BLaER1 treated with 17β-estradiol and CSF1 and Interleukin-3, amounts not matched to agents 10 nM and 100 nM (cell line): ENCODE data around the gene IFT88.

ENCODE experiments used
- H3K27ac ChIP-seq, 11 experiments: shearing (Covaris generic); formaldehyde crosslinking; 2 replicates each; pipeline ENCODE4 v1.8.1; 2022
- H3K27me3 ChIP-seq, 11 experiments: shearing (Covaris generic); formaldehyde crosslinking; 2 replicates each; pipeline ENCODE4 v1.8.1; 2022
- H3K36me3 ChIP-seq, 11 experiments: shearing (Covaris generic); formaldehyde crosslinking; 2 replicates each; pipeline ENCODE4 v1.8.1; 2022
- H3K4me1 ChIP-seq, 10 experiments: shearing (Covaris generic); formaldehyde crosslinking; 2 replicates each; pipeline ENCODE4 v1.8.1; 2022
- H3K4me2 ChIP-seq, 11 experiments: shearing (Covaris generic); formaldehyde crosslinking; 2 replicates each; pipeline ENCODE4 v1.8.1; 2022
- H3K4me3 ChIP-seq, 10 experiments: shearing (Covaris generic); formaldehyde crosslinking; 2 replicates each; pipeline ENCODE4 v1.8.1; 2022
- H3K9ac ChIP-seq, 11 experiments: shearing (Covaris generic); formaldehyde crosslinking; 2 replicates each; pipeline ENCODE4 v1.8.1; 2022
- H3K9me3 ChIP-seq, 11 experiments: shearing (Covaris generic); formaldehyde crosslinking; replicated peaks in 1 of 11; 2 replicates each; pipeline ENCODE4 v1.8.1; 2022
- H4K20me1 ChIP-seq, 11 experiments: shearing (Covaris generic); formaldehyde crosslinking; 2 replicates each; pipeline ENCODE4 v1.8.1; 2022
- Cebpa-rat ChIP-seq, 11 experiments: shearing (Covaris generic); IDR thresholded peaks; 2 replicates each; pipeline ENCODE4 v1.8.1; 2022

Gene IFT88

DNA sequence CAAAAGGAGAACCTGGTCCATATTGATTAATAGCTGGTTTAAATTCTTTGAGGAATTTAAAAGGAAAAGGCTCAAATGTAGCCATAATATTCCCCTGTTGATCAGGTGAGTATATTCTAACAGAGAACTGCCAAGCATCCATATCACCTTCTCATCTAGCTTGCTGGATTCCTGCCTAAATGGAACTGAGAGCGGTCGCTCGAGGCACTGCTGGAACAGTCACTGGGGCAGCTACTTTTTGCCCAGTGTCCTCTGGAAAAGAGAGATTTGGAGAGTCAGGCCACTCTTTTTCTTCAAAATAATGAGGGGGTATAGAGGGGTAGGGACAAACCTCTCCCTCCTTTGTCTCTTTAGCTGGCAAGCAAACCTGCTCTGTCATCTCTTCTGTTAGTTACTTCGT is 117.1 kb downstream of the IFT88 start:
- no peak overlapping the region for H3K9ac ChIP-seq
- TF ChIP-seq Cebpa-rat (IDR thresholded peaks at IDR 0.05) = no peak

DNA sequence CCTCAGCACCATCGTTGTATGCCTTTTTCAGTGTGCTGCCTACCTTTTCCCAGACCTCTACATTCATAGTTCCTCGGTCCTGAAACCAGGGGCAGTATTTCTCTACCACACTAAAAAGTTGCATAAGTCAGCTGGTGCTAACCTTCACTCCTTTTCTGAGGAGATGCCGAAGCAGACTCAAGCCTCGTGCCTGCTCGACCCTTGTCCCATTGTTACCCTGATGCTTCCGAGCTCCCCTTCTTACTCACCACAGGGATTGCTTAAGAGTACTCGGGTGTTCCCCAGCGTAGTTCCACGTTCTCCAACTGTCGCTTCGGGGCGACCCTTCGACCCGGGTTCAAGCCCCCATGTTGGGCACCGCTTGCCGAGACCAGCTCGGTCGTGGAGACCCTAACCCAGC is 117.6 kb downstream of the IFT88 start:
- H3K27ac ChIP-seq = no peak overlapping the region
- peaks cover 0 to 4% (median 0%) of the 10 kb centered on the region in 11 experiments; a peak in 1 of 22 replicates for H3K36me3 ChIP-seq
- no peak overlapping the region for H3K9ac ChIP-seq
- no peak overlapping the region for H3K4me3 ChIP-seq
- no peak for TF ChIP-seq Cebpa-rat (IDR thresholded peaks at IDR 0.05)
- no peaks in the 10 kb centered on the region for H3K4me1 ChIP-seq
- no peaks in the 10 kb centered on the region for H3K27me3 ChIP-seq
- no peaks in the 10 kb centered on the region for H3K9me3 ChIP-seq
- H4K20me1 ChIP-seq = no peaks in the 10 kb centered on the region
- H3K4me2 ChIP-seq = no peak overlapping the region

More for the DNA sequence above, 117.1 kb downstream of the IFT88 start:
- H3K36me3 ChIP-seq = peaks cover 0 to 4% (median 0%) of the 10 kb centered on the region in 11 experiments; a peak in 1 of 22 replicates
- no peaks in the 10 kb centered on the region for H3K9me3 ChIP-seq
- H3K27me3 ChIP-seq = no peaks in the 10 kb centered on the region
- no peak overlapping the region for H3K4me3 ChIP-seq
- no peak overlapping the region for H3K27ac ChIP-seq
- no peak overlapping the region for H3K4me2 ChIP-seq
- no peaks in the 10 kb centered on the region for H3K4me1 ChIP-seq
- no peaks in the 10 kb centered on the region for H4K20me1 ChIP-seq

DNA sequence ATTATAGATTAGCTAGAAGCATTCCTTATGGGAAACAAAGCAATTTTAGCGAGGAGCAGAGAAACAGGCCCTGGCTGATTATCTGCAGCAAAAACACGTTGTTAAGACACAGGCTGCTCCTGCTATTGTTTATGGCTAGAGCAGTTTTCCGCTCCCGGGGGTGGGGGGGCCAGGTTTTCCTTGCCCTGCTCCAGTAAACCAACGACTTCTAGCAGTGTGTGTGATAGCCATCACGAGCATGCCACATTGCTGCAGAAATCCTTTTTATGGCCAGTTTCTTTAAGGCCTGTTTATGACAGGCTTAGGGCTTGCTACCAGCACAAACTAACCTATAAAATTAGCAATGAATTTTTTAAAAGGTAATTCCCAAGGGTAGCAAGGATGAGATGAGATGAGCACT is 118.1 kb downstream of the IFT88 start:
- no peak for TF ChIP-seq Cebpa-rat (IDR thresholded peaks at IDR 0.05)
- H3K9me3 ChIP-seq = no peaks in the 10 kb centered on the region
- H3K36me3 ChIP-seq = peaks cover 0 to 4% (median 0%) of the 10 kb centered on the region in 11 experiments; a peak in 1 of 22 replicates
- H3K4me2 ChIP-seq = no peak overlapping the region
- no peak overlapping the region for H3K9ac ChIP-seq
- H3K4me3 ChIP-seq = no peak overlapping the region
- no peaks in the 10 kb centered on the region for H3K27me3 ChIP-seq
- no peak overlapping the region for H3K27ac ChIP-seq
- H4K20me1 ChIP-seq = no peaks in the 10 kb centered on the region
- H3K4me1 ChIP-seq = no peaks in the 10 kb centered on the region

DNA sequence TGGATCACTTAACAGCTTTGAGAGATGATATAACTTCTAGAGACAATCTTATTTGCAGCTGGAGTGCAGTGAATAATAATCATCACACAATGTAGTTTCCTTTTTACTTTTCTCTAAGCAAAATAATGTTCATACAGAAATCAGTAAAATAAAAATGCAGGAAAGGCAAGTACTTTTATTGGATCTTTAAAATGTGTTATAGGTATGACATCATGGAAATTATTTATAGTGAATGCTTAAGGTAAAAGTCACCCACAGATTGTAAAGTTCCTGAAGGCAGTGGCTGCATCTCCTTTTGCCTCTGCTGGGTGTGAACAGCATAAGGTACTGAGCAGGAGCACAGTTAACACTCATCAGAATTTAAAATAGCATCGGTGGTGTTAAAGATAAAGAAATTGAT is 119.2 kb downstream of the IFT88 start:
- Histone ChIP-seq H3K9me3 (no peaks in the 10 kb centered on the region), H3K9ac (no peak overlapping the region), H3K4me3 (no peak overlapping the region), H4K20me1 (no peaks in the 10 kb centered on the region), H3K4me2 (no peak overlapping the region), H3K36me3 (no peaks in the 10 kb centered on the region), H3K4me1 (no peaks in the 10 kb centered on the region), H3K27me3 (no peaks in the 10 kb centered on the region), H3K27ac (no peak overlapping the region)
- TF ChIP-seq Cebpa-rat (IDR thresholded peaks at IDR 0.05) = no peak

DNA sequence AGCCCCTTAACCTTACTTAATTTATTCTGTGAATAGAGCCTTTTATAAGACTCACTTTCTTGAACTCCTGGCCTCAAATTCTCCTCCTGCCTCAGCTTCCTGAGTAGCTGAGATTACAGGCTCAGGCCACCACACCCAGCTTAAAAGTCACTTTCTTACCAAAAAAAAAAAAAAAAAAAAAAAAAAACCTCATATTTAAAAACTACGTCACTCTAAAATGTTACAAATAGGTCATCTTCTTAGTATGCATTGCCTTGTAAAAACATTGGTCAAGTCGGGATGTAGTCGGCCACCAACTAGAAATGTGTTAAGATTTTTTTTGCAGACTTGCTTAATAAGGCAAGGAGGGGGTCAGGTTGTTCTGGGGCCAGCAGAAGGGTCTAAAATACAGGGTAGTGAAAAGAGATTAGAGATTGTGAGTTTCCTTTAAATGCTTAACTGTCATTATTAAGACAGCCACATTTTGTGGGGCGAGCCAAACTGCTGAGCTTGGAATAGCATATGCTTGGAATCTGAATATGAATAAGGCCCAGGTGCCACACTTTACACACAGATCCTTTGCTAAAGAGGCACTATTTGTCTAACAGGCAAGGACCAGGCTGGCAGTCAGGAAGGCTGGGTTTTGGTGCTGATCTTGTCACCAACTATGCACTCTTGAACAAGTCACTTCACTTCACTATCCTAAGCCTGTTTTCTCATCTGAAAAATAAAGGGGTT is 120.1 kb downstream of the IFT88 start:
- H3K27me3 ChIP-seq = no peaks in the 10 kb centered on the region
- no peak overlapping the region for H3K4me2 ChIP-seq
- TF ChIP-seq Cebpa-rat (IDR thresholded peaks at IDR 0.05) = no peak
- no peaks in the 10 kb centered on the region for H3K4me1 ChIP-seq
- H3K9ac ChIP-seq = no peak overlapping the region
- H3K4me3 ChIP-seq = no peak overlapping the region
- H4K20me1 ChIP-seq = no peaks in the 10 kb centered on the region
- H3K27ac ChIP-seq = no peak overlapping the region
- H3K36me3 ChIP-seq = no peaks in the 10 kb centered on the region
- H3K9me3 ChIP-seq = no peaks in the 10 kb centered on the region

DNA sequence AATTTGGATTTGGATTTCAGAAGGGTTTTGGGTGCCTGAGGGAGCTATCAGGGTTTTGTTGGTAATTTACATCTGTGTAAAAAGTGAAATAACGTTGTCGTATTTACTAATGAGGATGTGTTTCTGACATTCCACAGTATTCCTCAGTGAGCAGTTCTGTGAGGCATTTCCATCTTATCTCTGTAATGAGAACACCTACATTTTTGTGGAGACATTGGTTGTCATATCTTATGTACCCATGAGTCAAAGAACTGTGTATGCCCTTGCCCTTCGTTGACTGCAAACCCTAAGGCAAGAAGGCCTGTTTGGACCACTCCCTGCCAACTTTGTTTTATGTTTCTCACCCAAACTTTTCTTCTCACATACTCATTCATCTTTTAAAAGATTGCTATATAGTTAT is 122.3 kb downstream of the IFT88 start:
- Histone ChIP-seq H3K9ac (no peak overlapping the region), H3K36me3 (no peaks in the 10 kb centered on the region), H3K4me3 (no peak overlapping the region), H3K4me1 (no peaks in the 10 kb centered on the region), H3K4me2 (no peak overlapping the region), H4K20me1 (no peaks in the 10 kb centered on the region), H3K9me3 (no peaks in the 10 kb centered on the region), H3K27me3 (no peaks in the 10 kb centered on the region), H3K27ac (no peak overlapping the region)
- TF ChIP-seq Cebpa-rat (IDR thresholded peaks at IDR 0.05) = no peak

DNA sequence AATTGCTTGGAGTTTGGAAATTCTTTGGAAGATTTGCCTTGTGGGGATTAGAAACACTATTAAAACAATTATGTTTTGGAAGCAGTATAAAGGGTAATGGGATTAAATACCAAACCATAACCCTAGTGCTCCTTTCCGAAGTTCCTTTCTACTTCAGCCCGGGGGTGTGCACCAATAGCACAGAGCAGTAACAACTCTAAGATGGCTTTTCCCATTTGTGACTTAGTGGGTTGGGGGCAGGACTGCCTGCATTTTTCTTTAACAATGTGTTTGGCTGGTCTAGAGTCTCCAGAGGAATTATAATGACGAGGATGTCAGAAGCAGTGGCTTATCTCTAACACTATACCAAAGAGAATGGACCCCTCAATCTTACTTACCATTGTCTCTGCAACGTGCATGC is 124.7 kb downstream of the IFT88 start:
- Histone ChIP-seq H3K9ac (no peak overlapping the region), H3K4me2 (no peak overlapping the region), H3K9me3 (no peaks in the 10 kb centered on the region), H3K36me3 (no peaks in the 10 kb centered on the region), H3K27ac (no peak overlapping the region), H3K4me1 (peaks cover 5 to 13% (median 10%) of the 10 kb centered on the region in 10 experiments; a peak in 14 of 20 replicates), H4K20me1 (no peaks in the 10 kb centered on the region), H3K27me3 (no peaks in the 10 kb centered on the region), H3K4me3 (no peak overlapping the region)
- no peak for TF ChIP-seq Cebpa-rat (IDR thresholded peaks at IDR 0.05)

DNA sequence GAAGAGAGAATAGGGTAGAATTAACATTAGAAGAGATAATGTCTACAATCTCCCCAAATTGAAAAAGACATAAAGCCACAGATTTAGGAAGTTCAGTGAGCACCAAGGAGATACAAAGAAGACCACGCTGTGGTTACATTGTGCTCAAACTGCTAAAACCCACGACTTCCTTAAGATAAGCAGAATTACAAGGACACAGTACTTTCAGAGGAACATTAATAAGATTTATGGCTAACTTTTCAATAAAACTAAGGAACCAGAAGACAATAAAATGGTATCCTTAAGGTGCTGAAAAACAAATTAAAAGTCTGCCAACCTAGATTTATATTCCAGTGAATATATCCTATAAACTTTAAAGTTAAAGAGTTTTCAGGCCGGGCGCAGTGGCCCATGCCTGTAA is 129.1 kb downstream of the IFT88 start:
- Histone ChIP-seq H3K9ac (no peak overlapping the region), H3K36me3 (no peaks in the 10 kb centered on the region), H3K27ac (no peak overlapping the region), H3K4me3 (no peak overlapping the region), H3K9me3 (no peaks in the 10 kb centered on the region), H3K4me1 (peaks cover 5 to 14% (median 10%) of the 10 kb centered on the region in 10 experiments; a peak in 15 of 20 replicates), H4K20me1 (no peaks in the 10 kb centered on the region), H3K27me3 (no peaks in the 10 kb centered on the region), H3K4me2 (peak overlapping the region in 9 of 11 experiments; percentile 11 to 42 (median 18); a peak in 9 of 22 replicates)
- no peak for TF ChIP-seq Cebpa-rat (IDR thresholded peaks at IDR 0.05)

DNA sequence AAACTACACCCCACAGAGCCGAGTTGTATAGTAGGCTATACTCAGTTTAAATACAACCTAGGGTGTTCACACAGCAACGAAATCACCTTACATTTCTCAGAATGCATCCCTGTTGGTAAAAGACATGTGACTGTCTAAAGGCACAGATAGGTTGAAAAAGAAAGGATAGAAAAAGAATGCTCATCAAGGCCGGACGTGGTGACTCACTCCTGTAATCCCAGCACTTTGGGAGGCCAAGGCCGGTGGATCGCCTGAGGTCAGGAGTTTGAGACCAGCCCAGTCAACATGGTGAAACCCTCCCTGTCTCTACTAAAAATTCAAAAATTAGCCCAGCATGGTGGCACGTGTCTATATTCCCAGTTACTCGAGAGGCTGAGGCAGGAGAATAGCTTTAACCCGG is 132.8 kb downstream of the IFT88 start:
- Histone ChIP-seq H3K9ac (no peak overlapping the region), H3K36me3 (no peaks in the 10 kb centered on the region), H3K4me3 (no peak overlapping the region), H3K4me2 (no peak overlapping the region), H4K20me1 (no peaks in the 10 kb centered on the region), H3K4me1 (peaks cover 22 to 35% (median 29%) of the 10 kb centered on the region in 10 experiments), H3K9me3 (no peaks in the 10 kb centered on the region), H3K27ac (no peak overlapping the region), H3K27me3 (peaks cover 0 to 13% (median 6%) of the 10 kb centered on the region in 11 experiments; a peak in 7 of 22 replicates)
- TF ChIP-seq Cebpa-rat (IDR thresholded peaks at IDR 0.05) = no peak

DNA sequence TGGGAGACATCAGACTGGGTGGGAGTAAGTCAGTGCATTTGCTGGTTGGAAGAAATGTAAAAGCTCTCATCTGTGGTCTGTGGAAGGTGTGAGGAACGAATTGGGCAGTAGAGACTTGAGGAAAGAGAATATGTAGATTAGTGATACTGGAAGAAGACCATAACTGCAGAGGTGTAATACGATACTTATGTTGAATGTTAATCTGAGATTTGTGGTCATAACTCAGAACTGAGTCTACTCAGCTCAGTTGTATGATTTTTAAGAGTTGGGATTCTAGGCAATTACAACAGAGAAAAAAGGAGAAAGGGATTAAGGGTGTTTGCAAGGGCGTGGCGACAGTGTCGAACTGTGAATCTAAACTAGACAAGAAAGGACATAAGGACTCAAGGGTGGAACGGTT is 133.3 kb downstream of the IFT88 start:
- no peaks in the 10 kb centered on the region for H4K20me1 ChIP-seq
- peaks cover 0 to 13% (median 6%) of the 10 kb centered on the region in 11 experiments; a peak in 7 of 22 replicates for H3K27me3 ChIP-seq
- H3K27ac ChIP-seq = no peak overlapping the region
- H3K9me3 ChIP-seq = no peaks in the 10 kb centered on the region
- peaks cover 22 to 35% (median 29%) of the 10 kb centered on the region in 10 experiments for H3K4me1 ChIP-seq
- no peak for TF ChIP-seq Cebpa-rat (IDR thresholded peaks at IDR 0.05)
- no peaks in the 10 kb centered on the region for H3K36me3 ChIP-seq
- no peak overlapping the region for H3K9ac ChIP-seq
- no peak overlapping the region for H3K4me2 ChIP-seq
- no peak overlapping the region for H3K4me3 ChIP-seq
